Mucosa of descending colon (tissue), 3 donors: ENCODE results near the gene TMOD2. TPM values are rescaled to one million over a fixed set of nuclear protein-coding genes. Genes with fewer than 3 reads are reported as not detected.
A peak's percentile ranks its signal among the peaks of the same experiment; 100 is the strongest.

Experiments
- ATAC-seq: fragments of 200-7000 bp; cut with Tn5 transposase; one replicate; pipeline ENCODE4 v1.9.1; 2020; ENCODE audit warnings: mild to moderate bottlenecking, moderate library complexity
- DNase-seq, 3 donors: peaks; one replicate each; pipeline ENCODE4 v3.0.0-alpha.2; 2020
- H3K36me3 ChIP-seq: fragments of 200-600 bp; one replicate; pipeline ENCODE4 v1.8.0; 2021; ENCODE audit warnings: low read depth, mild to moderate bottlenecking
- H3K4me1 ChIP-seq: fragments of 200-600 bp; one replicate; pipeline ENCODE4 v1.8.0; 2021; ENCODE audit warnings: low read depth, mild to moderate bottlenecking
- H3K4me3 ChIP-seq: fragments of 200-600 bp; one replicate; pipeline ENCODE4 v1.8.0; 2021; ENCODE audit warnings: mild to moderate bottlenecking
- H3K9me3 ChIP-seq: fragments of 200-600 bp; one replicate; pipeline ENCODE4 v1.8.0; 2021; ENCODE audit warnings: mild to moderate bottlenecking
- CTCF ChIP-seq: fragments of 200-600 bp; IDR thresholded peaks from one replicate; pipeline ENCODE4 v1.8.0; 2022; ENCODE audit warnings: antibody characterized with exemption, mild to moderate bottlenecking
- intact Hi-C, 2 donors: fragments of 100-400 bp; cut with DNase I in 1 of 2; cut with micrococcal nuclease in 1 of 2; formaldehyde crosslinking; loops; one replicate each; pipeline versions ENCODE4 v1.11.0 to v1.11.1; 2022; cut with DNase I, micrococcal nuclease
- total RNA-seq, 3 donors: library from RNA; stranded (reverse); fragmentation: NEBNext Ultra II Directional in 2 of 3; extraction: Animal tissue kit (Norgen Biotek cat#: 25700) in 2 of 3; gene quantifications; one replicate each; pipeline versions ENCODE4 v1.2.1 to v1.2.4, GENCODE V29; 2021 to 2023
- donor health status: DM: no; HTN: no; CAD: no; lungs with moderate emphysema.
- donor health status: DM: no; HTN: no; CAD: no.
- donor health status: DM: no; HTN: yes; CAD: no.

The TMOD2 gene
- total RNA-seq, 3 donors from 2014 or later, result 3.7 to 30.3 (median 6.3) TPM

GRCh38 chr15:51853998-51854397 is 102.6 kb downstream of the TMOD2 start:
- DNase-seq (no peak), ATAC-seq (no peak)
- Histone ChIP-seq H3K36me3 (no peaks in the 10 kb centered on the region), H3K4me1 (peaks cover 5% of the 10 kb centered on the region), H3K9me3 (no peaks in the 10 kb centered on the region), H3K4me3 (no peak overlapping the region)
- intact Hi-C loops, result no loop called here
- no peak for TF ChIP-seq CTCF

GRCh38 chr15:51855612-51856011 is 104.2 kb downstream of the TMOD2 start:
- no peak overlapping the region for H3K4me3 ChIP-seq
- no peak for ATAC-seq
- no peak for DNase-seq
- TF ChIP-seq CTCF, result no peak
- H3K9me3 ChIP-seq, result no peaks in the 10 kb centered on the region
- intact Hi-C loops, result no loop called here
- no peaks in the 10 kb centered on the region for H3K36me3 ChIP-seq
- H3K4me1 ChIP-seq, result peaks cover 5% of the 10 kb centered on the region

- H3K4me1 ChIP-seq, result no peaks in the 10 kb centered on the region
- intact Hi-C loops, result no loop called here
- no peak overlapping the region for H3K4me3 ChIP-seq
- no peak for DNase-seq
- no peaks in the 10 kb centered on the region for H3K36me3 ChIP-seq
- ATAC-seq, result no peak
- no peaks in the 10 kb centered on the region for H3K9me3 ChIP-seq
- TF ChIP-seq CTCF, result no peak
Measured at GRCh38 chr15:51856714-51857380, 105.5 kb downstream of the TMOD2 start.

GRCh38 chr15:51861557-51862359 is 110.4 kb downstream of the TMOD2 start:
- DNase-seq (peak in 1 of 3 donors; percentile 26), ATAC-seq (peak; percentile 51)
- intact Hi-C loops, result no loop called here
- H3K4me1 ChIP-seq, result peaks cover 3% of the 10 kb centered on the region
- TF ChIP-seq CTCF, result no peak
- no peaks in the 10 kb centered on the region for H3K9me3 ChIP-seq
- H3K36me3 ChIP-seq, result no peaks in the 10 kb centered on the region
- H3K4me3 ChIP-seq, result no peak overlapping the region

GRCh38 chr15:51863131-51863530 is 111.7 kb downstream of the TMOD2 start:
- H3K9me3 ChIP-seq, result no peaks in the 10 kb centered on the region
- DNase-seq, result no peak
- H3K4me3 ChIP-seq, result no peak overlapping the region
- H3K36me3 ChIP-seq, result no peaks in the 10 kb centered on the region
- intact Hi-C loops, result no loop called here
- no peak for TF ChIP-seq CTCF
- H3K4me1 ChIP-seq, result peaks cover 9% of the 10 kb centered on the region
- no peak for ATAC-seq
